NCI-H69 (cell line): Measurements from ENCODE around the gene TBC1D3B.
"Not testable (repeated sequence)": the region's sequence is repeated elsewhere in the genome, so short reads cannot be mapped to it uniquely, and the experiment has no call there.

Source experiments
- DNase-seq: peaks from one replicate; lab custom pipeline; 2025; lab: John Stamatoyannopoulos, UW

TBC1D3B gene

GRCh38 chr17:36176536-36176935 lies at the start of gene TBC1D3B:
Gene TBC1D3B, minus strand, starts transcription at chr17:36176636. Its CDS starts 1,586 bp downstream, at chr17:36175050.
- DNase-seq, result not testable (repeated sequence)

DNA sequence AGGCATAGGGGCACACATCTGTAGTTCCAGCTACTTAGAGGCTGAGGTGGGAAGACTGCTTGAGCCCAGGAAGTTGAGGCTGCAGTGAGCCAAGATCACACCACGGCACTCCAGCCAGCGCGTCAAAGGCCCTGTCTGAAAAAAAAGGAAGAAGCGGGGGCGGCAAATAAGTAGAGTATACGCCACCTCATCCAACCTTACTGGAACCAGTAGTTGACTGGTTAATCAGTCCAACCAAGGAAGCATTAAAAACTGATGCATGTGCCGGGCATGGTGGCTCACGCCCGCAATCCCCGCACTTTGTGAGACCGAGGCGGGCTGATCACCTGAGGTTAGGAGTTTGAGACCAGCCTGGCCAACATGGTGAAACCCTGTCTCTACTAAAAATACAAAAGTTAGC lies 46.5 kb upstream of the TBC1D3B start:
- DNase-seq, result not testable (repeated sequence)

DNA sequence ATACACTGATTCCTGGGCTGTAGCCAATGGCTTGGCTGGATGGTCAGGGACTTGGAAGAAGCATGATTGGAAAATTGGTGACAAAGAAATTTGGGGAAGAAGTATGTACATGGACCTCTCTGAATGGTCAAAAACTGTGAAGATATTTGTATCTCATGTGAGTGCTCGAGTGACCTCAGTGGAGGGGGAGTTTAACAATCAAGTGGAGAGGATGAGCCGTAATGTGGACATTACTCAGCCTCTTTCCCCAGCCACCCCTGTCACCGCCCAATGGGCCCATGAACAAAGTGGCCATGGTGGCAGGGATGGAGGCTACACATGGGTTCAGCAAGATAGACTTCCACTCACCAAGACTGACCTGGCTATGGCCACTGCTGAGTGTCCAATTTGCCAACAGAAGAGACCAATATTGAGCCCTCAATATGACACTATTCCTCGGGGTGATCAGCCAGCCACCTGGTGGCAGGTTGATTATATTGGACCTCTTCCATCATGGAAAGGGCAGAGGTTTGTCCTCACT lies 45.2 kb upstream of the TBC1D3B start:
- DNase-seq, result not testable (repeated sequence)

DNA sequence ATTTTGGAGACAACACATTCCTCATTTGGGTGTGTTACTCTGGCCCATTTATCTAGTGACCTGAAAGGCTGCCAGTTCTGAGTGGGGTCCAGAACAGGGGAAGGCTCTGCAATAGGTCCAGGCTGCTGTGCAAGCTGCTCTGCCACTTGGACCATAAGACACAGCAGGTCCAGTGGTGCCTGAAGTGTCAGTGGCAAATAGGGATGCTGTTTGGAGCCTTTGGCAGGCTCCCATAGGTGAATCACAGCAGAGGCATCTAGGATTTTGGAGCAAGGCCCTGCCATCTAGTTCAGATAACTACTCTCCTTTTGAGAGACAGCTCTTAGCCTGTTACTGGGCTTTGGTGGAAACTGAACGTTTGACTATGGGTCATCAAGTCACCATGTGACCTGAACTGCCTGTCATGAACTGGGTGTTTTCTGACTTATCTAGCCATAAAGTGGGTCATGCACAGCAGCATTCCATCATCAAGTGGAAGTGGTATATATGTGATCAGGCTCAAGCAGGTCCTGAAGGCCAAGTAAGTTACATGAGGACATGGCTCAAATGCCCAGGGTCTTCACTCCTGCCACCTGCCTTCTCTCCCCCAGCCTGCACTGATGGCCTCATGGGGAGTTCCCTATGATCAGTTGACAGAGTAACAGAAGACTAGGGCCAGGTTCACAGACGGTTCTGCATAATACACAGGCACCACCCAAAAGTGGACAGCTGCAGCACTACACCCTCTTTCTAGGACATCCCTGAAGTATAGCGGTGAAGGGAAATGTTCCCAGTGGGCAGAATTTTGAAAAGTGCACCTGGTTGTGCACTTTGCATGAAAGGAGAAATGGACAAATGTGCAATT lies 44.5 kb upstream of the TBC1D3B start:
- not testable (repeated sequence) for DNase-seq

GRCh38 chr17:36219556-36219955 lies 43.1 kb upstream of the TBC1D3B start:
- not testable (repeated sequence) for DNase-seq

- DNase-seq, result not testable (repeated sequence)
Measured at GRCh38 chr17:36215406-36216308, 39.2 kb upstream of the TBC1D3B start.

- DNase-seq, result no peak
Measured at GRCh38 chr17:36214918-36215317, 38.5 kb upstream of the TBC1D3B start.

DNA sequence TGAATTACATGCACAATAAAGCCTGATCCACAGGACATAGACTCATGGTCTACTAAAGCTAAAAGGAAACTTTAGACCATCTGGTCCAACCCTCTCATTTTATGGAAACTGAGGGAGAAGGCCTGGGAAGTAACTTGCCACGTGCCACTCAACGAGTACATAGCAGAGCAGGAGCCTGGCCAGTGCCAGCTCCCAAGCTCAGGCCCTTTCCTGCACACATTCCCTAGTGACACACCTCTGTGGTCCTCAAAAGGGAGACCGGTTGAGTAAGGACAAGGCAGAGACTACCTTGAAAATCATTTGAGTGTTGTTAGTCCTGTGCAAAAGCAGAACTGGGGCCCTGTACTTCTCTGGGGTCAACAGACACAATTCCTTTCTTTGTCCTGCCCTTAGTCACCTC lies 37.3 kb upstream of the TBC1D3B start:
- DNase-seq, result no peak

DNA sequence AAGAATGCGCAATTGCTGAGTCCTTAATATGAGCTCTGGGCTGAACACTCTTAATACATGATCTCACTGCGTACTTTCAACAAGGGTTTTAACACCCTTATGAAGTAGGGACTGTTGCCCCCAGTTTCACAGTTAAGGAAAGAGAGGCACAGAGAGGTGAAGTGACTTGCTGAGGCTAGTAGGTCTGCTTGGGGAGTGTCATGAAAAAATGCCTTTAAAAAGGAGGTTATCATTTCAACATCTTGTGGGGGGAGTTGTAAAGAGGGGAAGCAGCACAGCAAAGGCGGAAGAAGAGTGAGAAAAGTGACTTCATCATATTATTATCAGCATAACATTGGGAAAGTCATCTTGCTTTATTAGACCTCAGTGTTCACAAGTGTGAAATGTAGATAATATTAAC lies 36.5 kb upstream of the TBC1D3B start:
- DNase-seq, result no peak

GRCh38 chr17:36212272-36212605 lies 35.8 kb upstream of the TBC1D3B start:
- DNase-seq, result no peak

- not testable (repeated sequence) for DNase-seq
Measured at GRCh38 chr17:36211484-36212271, 35.2 kb upstream of the TBC1D3B start.

GRCh38 chr17:36210439-36211211 lies 34.2 kb upstream of the TBC1D3B start, which contains the start of gene CCL4L2:
Gene CCL4L2, plus strand, starts transcription at chr17:36211063.
- not testable (repeated sequence) for DNase-seq

DNA sequence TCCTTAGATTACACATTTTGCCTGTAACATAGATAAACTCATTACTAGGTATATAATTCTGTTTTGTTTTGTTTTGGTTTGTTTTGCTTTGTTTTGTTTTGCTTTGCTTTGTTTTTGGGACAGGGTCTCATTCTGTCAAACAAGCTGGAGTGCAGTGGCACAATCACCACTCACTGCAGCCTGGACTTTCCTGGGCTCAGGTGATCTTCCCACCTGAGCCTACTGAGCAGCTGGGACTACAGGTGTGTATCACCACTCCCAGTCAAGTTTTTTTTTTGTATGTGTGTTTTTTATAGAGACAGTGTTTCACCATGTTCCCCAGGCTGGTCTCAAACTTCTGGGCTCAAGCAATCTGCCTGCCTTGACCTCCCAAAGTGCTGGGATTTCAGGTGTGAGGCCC lies 33.1 kb upstream of the TBC1D3B start:
- DNase-seq, result no peak

GRCh38 chr17:36207383-36207782 lies 30.9 kb upstream of the TBC1D3B start:
- not testable (repeated sequence) for DNase-seq

DNA sequence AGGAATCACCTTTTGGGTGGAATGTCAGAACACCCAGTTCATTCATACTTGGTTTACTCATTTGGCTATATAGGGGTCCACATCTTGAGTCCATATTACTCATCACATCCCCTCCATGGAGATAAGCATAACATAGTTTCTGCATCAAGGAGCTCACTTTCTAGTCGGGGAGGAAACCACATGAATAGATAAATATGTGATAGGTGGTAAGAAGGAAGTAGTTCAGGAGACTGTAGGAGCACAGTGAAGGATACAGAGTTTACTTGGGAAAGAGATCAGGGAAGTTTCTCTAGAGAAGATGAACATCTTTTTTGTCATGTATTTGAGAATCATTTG lies 30.0 kb upstream of the TBC1D3B start:
- DNase-seq, result not testable (repeated sequence)

GRCh38 chr17:36205637-36206485 lies 29.4 kb upstream of the TBC1D3B start:
- no peak for DNase-seq

- no peak for DNase-seq
Measured at GRCh38 chr17:36204724-36205500, 28.5 kb upstream of the TBC1D3B start.

DNA sequence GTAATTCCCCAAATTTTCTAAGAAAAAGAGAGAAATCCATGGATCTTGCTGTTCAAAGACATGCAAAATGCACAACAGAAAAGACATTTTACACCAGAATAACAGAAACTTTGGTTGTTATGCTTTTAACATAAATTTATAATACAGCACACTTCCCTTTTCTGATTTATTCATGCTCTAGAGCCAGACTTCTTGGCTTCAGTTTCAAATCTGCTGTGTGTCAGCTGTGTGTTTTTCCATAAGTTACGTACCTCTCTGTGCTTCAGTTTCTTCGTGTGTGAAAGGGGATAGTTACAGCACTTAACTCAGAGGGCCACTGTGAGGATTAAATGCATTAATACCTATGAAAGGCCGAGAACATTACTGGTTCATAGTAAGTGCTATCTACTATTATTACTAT lies 26.9 kb upstream of the TBC1D3B start:
- DNase-seq, result no peak

DNA sequence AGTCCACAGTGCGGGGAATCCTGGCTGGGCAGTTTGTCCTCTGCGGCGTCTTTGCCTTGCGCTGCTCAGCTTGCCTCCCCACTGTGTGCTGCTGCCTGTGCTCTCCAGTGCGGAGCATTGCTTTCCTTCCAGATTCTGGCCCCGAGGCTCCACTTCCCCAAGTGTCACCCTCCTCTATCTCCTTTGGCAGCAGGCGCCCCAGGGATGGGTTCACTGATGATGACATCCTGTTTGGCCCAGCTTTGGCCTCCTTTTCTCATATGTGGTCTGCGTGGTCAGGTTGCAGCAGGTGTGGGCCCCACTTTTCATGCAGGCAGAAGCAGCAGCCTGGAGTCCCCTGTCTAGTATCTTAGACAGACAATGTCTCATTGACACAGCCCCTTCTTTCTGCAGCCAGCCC lies 25.1 kb upstream of the TBC1D3B start:
- not testable (repeated sequence) for DNase-seq
